ENCODE data around the gene SRL.

SRL gene

GRCh38 chr16:4192206-4192605 lies 49.7 kb downstream of the SRL start:
- ATAC-seq, result no peak
- TF ChIP-seq TSHZ2 (CRISPR knock-in tag; IDR thresholded peaks at IDR 0.05) (no peak), OSR1 (CRISPR knock-in tag; IDR thresholded peaks at IDR 0.05) (no peak), ZFP30 (CRISPR knock-in tag; IDR thresholded peaks at IDR 0.05) (no peak), ZNF8 (CRISPR knock-in tag; IDR thresholded peaks at IDR 0.05) (no peak), POU6F1 (CRISPR knock-in tag; IDR thresholded peaks at IDR 0.05; ENCODE audit: borderline replicate concordance, low read depth) (no peak), SNAI2 (CRISPR knock-in tag; IDR thresholded peaks at IDR 0.05) (no peak), GLIS3 (CRISPR knock-in tag; IDR thresholded peaks at IDR 0.05) (no peak), PPARA (CRISPR knock-in tag; IDR thresholded peaks at IDR 0.05; ENCODE audit: borderline replicate concordance) (no peak), RARB (CRISPR knock-in tag; IDR thresholded peaks at IDR 0.05) (no peak), BACH2 (CRISPR knock-in tag; IDR thresholded peaks at IDR 0.05; ENCODE audit: borderline replicate concordance) (no peak), ARNTL (CRISPR knock-in tag; IDR thresholded peaks at IDR 0.05; ENCODE audit: borderline replicate concordance, low read depth) (no peak), CSRNP3 (CRISPR knock-in tag; IDR thresholded peaks at IDR 0.05) (no peak), ISL1 (CRISPR knock-in tag; IDR thresholded peaks at IDR 0.05) (no peak), ZNF70 (CRISPR knock-in tag; IDR thresholded peaks at IDR 0.05) (no peak), ZNF565 (CRISPR knock-in tag; conservative IDR thresholded peaks at IDR 0.05; ENCODE audit: low read depth) (no peak)

GRCh38 chr16:4190712-4191333 lies 51.1 kb downstream of the SRL start:
- no peak for TF ChIP-seq ZC3H10 (CRISPR knock-in tag; IDR thresholded peaks at IDR 0.05)
- TF ChIP-seq RARB (CRISPR knock-in tag; IDR thresholded peaks at IDR 0.05), result no peak
- TF ChIP-seq CSDC2 (CRISPR knock-in tag; IDR thresholded peaks at IDR 0.05), result no peak
- no peak for TF ChIP-seq ZFP30 (CRISPR knock-in tag; IDR thresholded peaks at IDR 0.05)
- no peak for TF ChIP-seq POU6F1 (CRISPR knock-in tag; IDR thresholded peaks at IDR 0.05; ENCODE audit: borderline replicate concordance, low read depth)
- no peak for TF ChIP-seq TSHZ2 (CRISPR knock-in tag; IDR thresholded peaks at IDR 0.05)
- TF ChIP-seq ZFP3 (CRISPR knock-in tag; IDR thresholded peaks at IDR 0.05), result no peak
- ATAC-seq, result no peak

GRCh38 chr16:4190086-4190485 lies 51.8 kb downstream of the SRL start:
- TF ChIP-seq ZNF8 (CRISPR knock-in tag; IDR thresholded peaks at IDR 0.05) (no peak), TOX (CRISPR knock-in tag; IDR thresholded peaks at IDR 0.05; ENCODE audit: borderline replicate concordance) (no peak), ESRRG (CRISPR knock-in tag; IDR thresholded peaks at IDR 0.05) (no peak), POU6F1 (CRISPR knock-in tag; IDR thresholded peaks at IDR 0.05; ENCODE audit: borderline replicate concordance, low read depth) (no peak), CREB5 (CRISPR knock-in tag; IDR thresholded peaks at IDR 0.05; ENCODE audit: low read depth) (no peak), ZNF70 (CRISPR knock-in tag; IDR thresholded peaks at IDR 0.05) (no peak), PATZ1 (CRISPR knock-in tag; IDR thresholded peaks at IDR 0.05; ENCODE audit: borderline replicate concordance) (no peak)

More at GRCh38 chr16:4190086-4190485, 51.8 kb downstream of the SRL start:
- ATAC-seq, result no peak; the same call in 2 of the 3 replicates

Data from SK-N-SH treated with all-trans-retinoic acid at 6 μM for 48 hours (cell line).